ENCODE measurements around the gene TUBB6. TPM values are rescaled to one million over a fixed set of nuclear protein-coding genes. Genes with fewer than 3 reads are reported as not detected.

TUBB6 gene
- total and polyA plus RNA-seq, 2 donors (not counting 1 experiment from before 2014, with no cell fraction given), result 269 to 646 TPM

- no peak overlapping the region for H3K4me2 ChIP-seq (ENCODE audit: extremely low read depth, insufficient read depth, low read length)
- H3K27me3 ChIP-seq (ENCODE audit: control insufficient read depth, insufficient read depth, low read length), result no peaks in the 10 kb centered on the region
- no peak for DNase-seq (ENCODE audit: low read depth in 2 of 2)
- H3K79me2 ChIP-seq (ENCODE audit: control insufficient read depth, insufficient read depth, low read length), result peaks cover 10% of the 10 kb centered on the region
- no peaks in the 10 kb centered on the region for H3K4me1 ChIP-seq (ENCODE audit: control insufficient read depth, extremely low read depth, insufficient read depth, low read length)
- H3K9ac ChIP-seq (ENCODE audit: insufficient read depth, low read length), result no peak overlapping the region
- H4K20me1 ChIP-seq (ENCODE audit: control insufficient read depth, extremely low read depth, insufficient read depth, low read length), result no peaks in the 10 kb centered on the region
- H3K27ac ChIP-seq (ENCODE audit: insufficient read depth, low read length), result no peak overlapping the region
- peaks cover 17% of the 10 kb centered on the region for H3K36me3 ChIP-seq (ENCODE audit: control insufficient read depth, insufficient read depth, low read length)
- H2AFZ ChIP-seq (ENCODE audit: low read length), result no peak overlapping the region
- no peaks in the 10 kb centered on the region for H3K9me3 ChIP-seq (ENCODE audit: control insufficient read depth, insufficient read depth, low read depth, low read length)
- no peak overlapping the region for H3K4me3 ChIP-seq (replicated peaks in 1 of 4; ENCODE audit: control extremely low read depth in 1 of 4, insufficient read depth in 1 of 4, low read depth in 3 of 4, low read length in 4 of 4)
- no peak for TF ChIP-seq CTCF (conservative IDR thresholded peaks at IDR 0.05 in 1 of 2, IDR thresholded peaks at IDR 0.05 in 1 of 2; ENCODE audit: low read depth in 1 of 2, low read length in 2 of 2)
- TF ChIP-seq EZH2 (IDR thresholded peaks at IDR 0.05; ENCODE audit: low read length, missing control alignments), result no peak
Measured at GRCh38 chr18:12366379-12366778, 58.3 kb downstream of the TUBB6 start.

- H3K4me1 ChIP-seq (ENCODE audit: control insufficient read depth, extremely low read depth, insufficient read depth, low read length), result no peaks in the 10 kb centered on the region
- H3K4me2 ChIP-seq (ENCODE audit: extremely low read depth, insufficient read depth, low read length), result no peak overlapping the region
- H3K36me3 ChIP-seq (ENCODE audit: control insufficient read depth, insufficient read depth, low read length), result peaks cover 17% of the 10 kb centered on the region
- H4K20me1 ChIP-seq (ENCODE audit: control insufficient read depth, extremely low read depth, insufficient read depth, low read length), result no peaks in the 10 kb centered on the region
- H3K4me3 ChIP-seq (replicated peaks in 1 of 4; ENCODE audit: control extremely low read depth in 1 of 4, insufficient read depth in 1 of 4, low read depth in 3 of 4, low read length in 4 of 4), result no peak overlapping the region
- no peaks in the 10 kb centered on the region for H3K27me3 ChIP-seq (ENCODE audit: control insufficient read depth, insufficient read depth, low read length)
- no peak overlapping the region for H3K27ac ChIP-seq (ENCODE audit: insufficient read depth, low read length)
- H3K9ac ChIP-seq (ENCODE audit: insufficient read depth, low read length), result no peak overlapping the region
- H3K9me3 ChIP-seq (ENCODE audit: control insufficient read depth, insufficient read depth, low read depth, low read length), result no peaks in the 10 kb centered on the region
- H2AFZ ChIP-seq (ENCODE audit: low read length), result no peak overlapping the region
- H3K79me2 ChIP-seq (ENCODE audit: control insufficient read depth, insufficient read depth, low read length), result peaks cover 14% of the 10 kb centered on the region
- no peak for DNase-seq (ENCODE audit: low read depth in 2 of 2)
- TF ChIP-seq CTCF (conservative IDR thresholded peaks at IDR 0.05 in 1 of 2, IDR thresholded peaks at IDR 0.05 in 1 of 2; ENCODE audit: low read depth in 1 of 2, low read length in 2 of 2), result no peak
- no peak for TF ChIP-seq EZH2 (IDR thresholded peaks at IDR 0.05; ENCODE audit: low read length, missing control alignments)
Measured at GRCh38 chr18:12366784-12367183, 58.7 kb downstream of the TUBB6 start.

- H3K27me3 ChIP-seq (ENCODE audit: control insufficient read depth, insufficient read depth, low read length), result no peaks in the 10 kb centered on the region
- peaks cover 9% of the 10 kb centered on the region for H3K36me3 ChIP-seq (ENCODE audit: control insufficient read depth, insufficient read depth, low read length)
- TF ChIP-seq CTCF (conservative IDR thresholded peaks at IDR 0.05 in 1 of 2, IDR thresholded peaks at IDR 0.05 in 1 of 2; ENCODE audit: low read depth in 1 of 2, low read length in 2 of 2) (no peak), EZH2 (IDR thresholded peaks at IDR 0.05; ENCODE audit: low read length, missing control alignments) (no peak)
- no peak overlapping the region for H3K4me3 ChIP-seq (replicated peaks in 1 of 4; ENCODE audit: control extremely low read depth in 1 of 4, insufficient read depth in 1 of 4, low read depth in 3 of 4, low read length in 4 of 4)
- H3K9ac ChIP-seq (ENCODE audit: insufficient read depth, low read length), result no peak overlapping the region
- peaks cover 36% of the 10 kb centered on the region for H3K79me2 ChIP-seq (ENCODE audit: control insufficient read depth, insufficient read depth, low read length)
- H3K27ac ChIP-seq (ENCODE audit: insufficient read depth, low read length), result no peak overlapping the region
- no peaks in the 10 kb centered on the region for H4K20me1 ChIP-seq (ENCODE audit: control insufficient read depth, extremely low read depth, insufficient read depth, low read length)
- no peak overlapping the region for H2AFZ ChIP-seq (ENCODE audit: low read length)
- no peak overlapping the region for H3K4me2 ChIP-seq (ENCODE audit: extremely low read depth, insufficient read depth, low read length)
- H3K9me3 ChIP-seq (ENCODE audit: control insufficient read depth, insufficient read depth, low read depth, low read length), result no peaks in the 10 kb centered on the region
- no peak for DNase-seq (ENCODE audit: low read depth in 2 of 2)
- H3K4me1 ChIP-seq (ENCODE audit: control insufficient read depth, extremely low read depth, insufficient read depth, low read length), result no peaks in the 10 kb centered on the region
Measured at GRCh38 chr18:12369211-12369610, 61.2 kb downstream of the TUBB6 start.

Measured in fibroblast of lung (primary cell).